HEK293 (cell line): Measurements from ENCODE around the gene MRFAP1.

Experiments
- CTCF ChIA-PET: fragments of 350-600 bp; formaldehyde crosslinking; extraction: SDS; loops from one replicate; lab custom pipeline; 2021; ENCODE audit warnings: antibody characterized with exemption; lab: Yijun Ruan, JAX
- POLR2A ChIA-PET: fragments of 300-600 bp; formaldehyde crosslinking; extraction: SDS; loops from one replicate; lab custom pipeline; 2020; ENCODE audit warnings: antibody characterized with exemption, inconsistent platforms; lab: Yijun Ruan, JAX
- H3K27ac ChIP-seq: fragments of 200-500 bp; sonication (Bioruptor generic); 2 replicates; pipeline ENCODE4 v1.5.1; 2014; ENCODE audit warnings: low read depth, low read length, control low read depth, inconsistent platforms; ENCODE audit errors: extremely low read depth
- H3K36me3 ChIP-seq, 2 experiments: fragments of 200-500 bp in 1 of 2; sonication (Bioruptor generic) in 1 of 2; 1 replicate in 1 of 2; 2 replicates in 1 of 2; pipeline ENCODE4 v1.5.1; 2014 to 2017; ENCODE audit warnings: inconsistent platforms in 2 of 2, low read length in 2 of 2; ENCODE audit not compliant: control insufficient read depth in 2 of 2, insufficient read depth in 1 of 2
- H3K4me1 ChIP-seq: fragments of 200-500 bp; sonication (Bioruptor generic); 2 replicates; pipeline ENCODE4 v1.5.1; 2014; ENCODE audit warnings: mild to moderate bottlenecking, low read length, inconsistent platforms; ENCODE audit not compliant: control insufficient read depth, insufficient read depth
- H3K4me3 ChIP-seq: 2 replicates; pipeline ENCODE4 v1.5.1; 2011; ENCODE audit warnings: low read depth, mild to moderate bottlenecking, control low read depth, low read length, moderate library complexity
- H3K9me3 ChIP-seq: fragments of 200-500 bp; sonication (Bioruptor generic); 2 replicates; pipeline ENCODE4 v1.5.1; 2014; ENCODE audit warnings: low read depth, low read length, inconsistent platforms; ENCODE audit not compliant: control insufficient read depth, insufficient read depth
- EGR2 ChIP-seq: fragments of 450-650 bp; formaldehyde crosslinking; IDR thresholded peaks from 2 replicates; pipeline ENCODE4 v1.5.1; 2016; ENCODE audit warnings: low read depth, missing biosample characterization, missing genetic modification characterization
- GFI1B ChIP-seq: fragments of 450-650 bp; formaldehyde crosslinking; IDR thresholded peaks from 2 replicates; pipeline ENCODE4 v1.5.1; 2016; ENCODE audit warnings: missing biosample characterization, missing genetic modification characterization
- GLI2 ChIP-seq: fragments of 450-650 bp; formaldehyde crosslinking; IDR thresholded peaks from 2 replicates; pipeline ENCODE4; 2017; ENCODE audit warnings: missing biosample characterization, missing genetic modification characterization, low read depth, borderline replicate concordance
- MYNN ChIP-seq: fragments of 450-650 bp; formaldehyde crosslinking; IDR thresholded peaks from 2 replicates; pipeline ENCODE4 v1.5.1; 2016; ENCODE audit warnings: missing biosample characterization, missing genetic modification characterization, borderline replicate concordance
- MZF1 ChIP-seq: fragments of 450-650 bp; formaldehyde crosslinking; IDR thresholded peaks from 2 replicates; pipeline ENCODE4 v1.5.1; 2017; ENCODE audit warnings: missing biosample characterization, missing genetic modification characterization, borderline replicate concordance
- PRDM1 ChIP-seq: fragments of 450-650 bp; formaldehyde crosslinking; IDR thresholded peaks from 2 replicates; pipeline ENCODE4; 2016; ENCODE audit warnings: missing biosample characterization, missing genetic modification characterization
- SETDB1 ChIP-seq: IDR thresholded peaks from one replicate; pipeline ENCODE4 v1.6.1; 2017; ENCODE audit warnings: mild to moderate bottlenecking, low read length, moderate library complexity, mixed read lengths; ENCODE audit not compliant: insufficient read length
- WT1 ChIP-seq: fragments of 450-650 bp; formaldehyde crosslinking; IDR thresholded peaks from 2 replicates; pipeline ENCODE4 v1.5.1; 2016; ENCODE audit warnings: missing biosample characterization, missing genetic modification characterization
- ZBTB48 ChIP-seq: fragments of 450-650 bp; formaldehyde crosslinking; IDR thresholded peaks from 2 replicates; pipeline ENCODE4 v1.5.1; 2016; ENCODE audit warnings: missing biosample characterization, missing genetic modification characterization
- ZFP37 ChIP-seq: fragments of 450-650 bp; formaldehyde crosslinking; IDR thresholded peaks from 2 replicates; pipeline ENCODE4 v1.5.1; 2016; ENCODE audit warnings: missing biosample characterization, missing genetic modification characterization
- ZFP41 ChIP-seq: fragments of 450-650 bp; formaldehyde crosslinking; IDR thresholded peaks from 2 replicates; pipeline ENCODE4 v1.5.1; 2016; ENCODE audit warnings: missing biosample characterization, missing genetic modification characterization, borderline replicate concordance
- ZNF133 ChIP-seq: fragments of 450-650 bp; formaldehyde crosslinking; IDR thresholded peaks from 2 replicates; pipeline ENCODE4 v1.5.1; 2016; ENCODE audit warnings: missing biosample characterization, missing genetic modification characterization
- ZNF140 ChIP-seq: fragments of 450-650 bp; formaldehyde crosslinking; IDR thresholded peaks from 2 replicates; pipeline ENCODE4 v1.5.1; 2016; ENCODE audit warnings: missing biosample characterization, missing genetic modification characterization
- ZNF169 ChIP-seq: fragments of 450-650 bp; formaldehyde crosslinking; IDR thresholded peaks from 2 replicates; pipeline ENCODE4 v1.5.1; 2016; ENCODE audit warnings: missing biosample characterization, missing genetic modification characterization
- ZNF211 ChIP-seq: fragments of 450-650 bp; formaldehyde crosslinking; IDR thresholded peaks from 2 replicates; pipeline ENCODE4 v1.5.1; 2016; ENCODE audit warnings: low read depth, missing biosample characterization, missing genetic modification characterization
- ZNF24 ChIP-seq: fragments of 450-650 bp; formaldehyde crosslinking; IDR thresholded peaks from 2 replicates; pipeline ENCODE4 v1.5.1; 2016; ENCODE audit warnings: missing biosample characterization, missing genetic modification characterization
- ZNF248 ChIP-seq: fragments of 450-650 bp; formaldehyde crosslinking; IDR thresholded peaks from 2 replicates; pipeline ENCODE4 v1.5.1; 2017; ENCODE audit warnings: missing biosample characterization, missing genetic modification characterization
- ZNF391 ChIP-seq: fragments of 450-650 bp; formaldehyde crosslinking; IDR thresholded peaks from 2 replicates; pipeline ENCODE4 v1.5.1; 2016; ENCODE audit warnings: low read depth, missing biosample characterization, missing genetic modification characterization, borderline replicate concordance
- ZNF473 ChIP-seq: fragments of 450-650 bp; formaldehyde crosslinking; IDR thresholded peaks from 2 replicates; pipeline ENCODE4 v1.5.1; 2017; ENCODE audit warnings: missing biosample characterization, missing genetic modification characterization
- ZNF530 ChIP-seq: fragments of 450-650 bp; formaldehyde crosslinking; IDR thresholded peaks from 2 replicates; pipeline ENCODE4 v1.5.1; 2016; ENCODE audit warnings: low read depth, missing biosample characterization, missing genetic modification characterization
- ZNF629 ChIP-seq: fragments of 450-650 bp; formaldehyde crosslinking; IDR thresholded peaks from 2 replicates; pipeline ENCODE4 v1.5.1; 2017; ENCODE audit warnings: missing biosample characterization, missing genetic modification characterization
- ZNF654 ChIP-seq: fragments of 450-650 bp; formaldehyde crosslinking; IDR thresholded peaks from 2 replicates; pipeline ENCODE4 v1.5.1; 2016; ENCODE audit warnings: low read depth, missing biosample characterization, missing genetic modification characterization
- ZNF660 ChIP-seq: fragments of 450-650 bp; IDR thresholded peaks from 2 replicates; pipeline ENCODE4 v1.5.1; 2018; ENCODE audit warnings: missing biosample characterization, mild to moderate bottlenecking, missing genetic modification characterization
- ZNF677 ChIP-seq: fragments of 450-650 bp; IDR thresholded peaks from 2 replicates; pipeline ENCODE4 v1.5.0; 2018; ENCODE audit warnings: missing biosample characterization, mild to moderate bottlenecking, missing genetic modification characterization, moderate library complexity
- ZNF776 ChIP-seq: fragments of 450-650 bp; formaldehyde crosslinking; IDR thresholded peaks from 2 replicates; pipeline ENCODE4 v1.5.0; 2017; ENCODE audit warnings: missing biosample characterization, missing genetic modification characterization, borderline replicate concordance
- ZNF785 ChIP-seq: fragments of 450-650 bp; formaldehyde crosslinking; IDR thresholded peaks from 2 replicates; pipeline ENCODE4 v1.5.1; 2016; ENCODE audit warnings: missing biosample characterization, missing genetic modification characterization
- ZNF792 ChIP-seq: fragments of 450-650 bp; formaldehyde crosslinking; IDR thresholded peaks from 2 replicates; pipeline ENCODE4 v1.5.1; 2016; ENCODE audit warnings: missing biosample characterization, missing genetic modification characterization
- ZNF830 ChIP-seq: fragments of 450-650 bp; IDR thresholded peaks from 2 replicates; pipeline ENCODE4 v1.5.0; 2018; ENCODE audit warnings: missing biosample characterization, missing genetic modification characterization, low read depth, mild to moderate bottlenecking, moderate library complexity
- TF ChIP-seq, protein P1 (sequence below): fragments of 450-650 bp; formaldehyde crosslinking; IDR thresholded peaks from 2 replicates; pipeline ENCODE4 v1.5.1; 2017; ENCODE audit warnings: missing biosample characterization, missing genetic modification characterization
- TF ChIP-seq, protein P2 (sequence below): fragments of 450-650 bp; formaldehyde crosslinking; IDR thresholded peaks from 2 replicates; pipeline ENCODE4 v1.5.1; 2017; ENCODE audit warnings: missing biosample characterization, missing genetic modification characterization

Gene MRFAP1

DNA sequence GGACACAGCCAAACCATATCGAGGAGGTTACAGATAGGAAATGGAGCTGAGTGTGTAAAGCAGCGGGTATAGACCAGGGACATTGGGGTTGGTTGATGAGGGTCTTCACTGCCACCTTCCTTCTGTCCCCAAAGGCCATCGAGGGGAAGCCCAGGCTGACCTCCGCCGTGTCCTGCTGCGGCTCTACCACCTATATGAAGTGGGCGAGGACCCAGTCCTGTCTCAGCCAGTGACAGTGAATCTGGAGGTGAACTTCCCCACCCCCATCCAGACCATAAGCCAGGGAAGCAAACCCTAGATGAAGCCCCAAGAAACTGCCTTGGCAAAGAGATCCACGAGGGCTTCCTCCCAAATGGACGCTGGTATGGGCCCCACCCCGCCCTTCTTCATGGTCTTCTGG lies 23.2 kb upstream of the MRFAP1 start:
- CTCF ChIA-PET = interaction anchor here (0.8 kb wide), 1 partner anchor 69 kb away, joined by 3 read pairs; no protein-coding TSS in a partner anchor
- H3K27ac ChIP-seq = no peak overlapping the region
- no peak overlapping the region for H3K4me3 ChIP-seq
- H3K36me3 ChIP-seq = peaks cover 0 to 19% of the 10 kb centered on the region in 2 experiments; a peak in 1 of 3 replicates
- no peaks in the 10 kb centered on the region for H3K9me3 ChIP-seq
- POLR2A ChIA-PET = no interaction called here
- H3K4me1 ChIP-seq = no peaks in the 10 kb centered on the region
- no peak for TF ChIP-seq ZNF140 (tag by site-specific recombination)
- no peak for TF ChIP-seq ZNF530 (tag by site-specific recombination)
- TF ChIP-seq MZF1 (tag by site-specific recombination) = no peak
- TF ChIP-seq EGR2 (tag by site-specific recombination) = no peak
- no peak for TF ChIP-seq ZFP41 (tag by site-specific recombination)
- no peak for TF ChIP-seq ZNF211 (tag by site-specific recombination)
- no peak for TF ChIP-seq PRDM1 (tag by site-specific recombination)
- TF ChIP-seq ZNF792 (tag by site-specific recombination) = no peak
- no peak for TF ChIP-seq ZNF473 (tag by site-specific recombination)
- TF ChIP-seq ZNF660 = no peak
- no peak for TF ChIP-seq ZNF785 (tag by site-specific recombination)
- TF ChIP-seq ZNF654 (tag by site-specific recombination) = no peak
- TF ChIP-seq ZNF830 (tag by site-specific recombination) = no peak
- TF ChIP-seq ZNF776 (tag by site-specific recombination) = no peak
- no peak for TF ChIP-seq ZNF248 (tag by site-specific recombination)
- TF ChIP-seq ZFP37 = no peak
- no peak for TF ChIP-seq ZNF677 (tag by site-specific recombination)
- no peak for TF ChIP-seq ZNF629 (tag by site-specific recombination)
- TF ChIP-seq, protein P1, sequence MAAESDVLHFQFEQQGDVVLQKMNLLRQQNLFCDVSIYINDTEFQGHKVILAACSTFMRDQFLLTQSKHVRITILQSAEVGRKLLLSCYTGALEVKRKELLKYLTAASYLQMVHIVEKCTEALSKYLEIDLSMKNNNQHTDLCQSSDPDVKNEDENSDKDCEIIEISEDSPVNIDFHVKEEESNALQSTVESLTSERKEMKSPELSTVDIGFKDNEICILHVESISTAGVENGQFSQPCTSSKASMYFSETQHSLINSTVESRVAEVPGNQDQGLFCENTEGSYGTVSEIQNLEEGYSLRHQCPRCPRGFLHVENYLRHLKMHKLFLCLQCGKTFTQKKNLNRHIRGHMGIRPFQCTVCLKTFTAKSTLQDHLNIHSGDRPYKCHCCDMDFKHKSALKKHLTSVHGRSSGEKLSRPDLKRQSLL (tag by site-specific recombination) = no peak

DNA sequence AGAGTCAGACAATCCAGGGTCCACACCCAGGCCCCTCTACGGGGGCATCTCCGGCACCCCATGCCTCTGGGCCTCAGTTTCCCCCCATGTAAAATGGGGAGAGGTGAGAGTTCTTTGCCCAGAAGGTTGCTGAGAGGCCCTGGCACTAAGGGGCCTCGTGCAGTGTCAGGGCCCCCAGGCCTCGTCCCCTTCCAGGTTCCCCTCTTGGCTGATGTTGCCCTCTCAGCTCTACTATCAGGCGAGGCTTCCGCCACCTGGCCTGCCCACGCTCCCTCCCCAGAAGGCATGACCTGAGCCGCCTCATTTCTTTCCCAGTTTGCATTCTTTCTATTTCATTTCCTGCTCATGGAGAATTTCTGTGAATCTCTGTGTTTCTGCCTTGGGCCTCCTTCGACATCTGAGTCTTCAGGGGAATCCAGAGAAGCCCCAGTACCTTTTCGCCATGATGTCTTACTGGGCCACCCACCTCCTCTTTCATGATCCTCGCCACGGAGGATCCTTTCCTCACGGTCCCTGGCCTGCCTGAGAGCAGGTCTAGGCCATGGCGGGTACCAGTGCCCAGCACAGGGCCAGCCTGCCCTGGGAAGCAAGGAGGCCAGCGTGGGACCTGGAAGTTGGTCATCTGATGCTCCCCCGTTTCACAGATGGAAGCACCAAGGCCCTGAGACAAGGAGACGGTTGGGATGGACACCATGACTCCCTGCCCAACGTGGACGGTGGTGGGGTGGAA lies 21.9 kb upstream of the MRFAP1 start:
- CTCF ChIA-PET = no interaction called here
- H3K4me1 ChIP-seq = no peaks in the 10 kb centered on the region
- TF ChIP-seq ZNF391 (tag by site-specific recombination) = no peak
- TF ChIP-seq ZBTB48 (tag by site-specific recombination) = no peak
- no peak for TF ChIP-seq SETDB1
- TF ChIP-seq ZNF776 (tag by site-specific recombination) = no peak
- TF ChIP-seq ZNF24 = no peak
- no peak for TF ChIP-seq GLI2 (tag by site-specific recombination)
- TF ChIP-seq MYNN (tag by site-specific recombination) = no peak
- no peak for TF ChIP-seq ZNF169 (tag by site-specific recombination)
- no peak for TF ChIP-seq PRDM1 (tag by site-specific recombination)
- TF ChIP-seq, protein P2, sequence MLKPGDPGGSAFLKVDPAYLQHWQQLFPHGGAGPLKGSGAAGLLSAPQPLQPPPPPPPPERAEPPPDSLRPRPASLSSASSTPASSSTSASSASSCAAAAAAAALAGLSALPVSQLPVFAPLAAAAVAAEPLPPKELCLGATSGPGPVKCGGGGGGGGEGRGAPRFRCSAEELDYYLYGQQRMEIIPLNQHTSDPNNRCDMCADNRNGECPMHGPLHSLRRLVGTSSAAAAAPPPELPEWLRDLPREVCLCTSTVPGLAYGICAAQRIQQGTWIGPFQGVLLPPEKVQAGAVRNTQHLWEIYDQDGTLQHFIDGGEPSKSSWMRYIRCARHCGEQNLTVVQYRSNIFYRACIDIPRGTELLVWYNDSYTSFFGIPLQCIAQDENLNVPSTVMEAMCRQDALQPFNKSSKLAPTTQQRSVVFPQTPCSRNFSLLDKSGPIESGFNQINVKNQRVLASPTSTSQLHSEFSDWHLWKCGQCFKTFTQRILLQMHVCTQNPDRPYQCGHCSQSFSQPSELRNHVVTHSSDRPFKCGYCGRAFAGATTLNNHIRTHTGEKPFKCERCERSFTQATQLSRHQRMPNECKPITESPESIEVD = no peak
- TF ChIP-seq WT1 (tag by site-specific recombination) = no peak
- TF ChIP-seq GFI1B (tag by site-specific recombination) = no peak
- TF ChIP-seq ZNF133 (tag by site-specific recombination) = no peak
- H3K36me3 ChIP-seq = peaks cover 0 to 19% of the 10 kb centered on the region in 2 experiments; a peak in 1 of 3 replicates
- POLR2A ChIA-PET = no interaction called here
- H3K27ac ChIP-seq = no peak overlapping the region
- H3K4me3 ChIP-seq = no peak overlapping the region
- H3K9me3 ChIP-seq = no peaks in the 10 kb centered on the region
